Small intestine (tissue), 7 donors: Measurements from ENCODE around the gene RCAN1. TPM values are rescaled to one million over a fixed set of nuclear protein-coding genes. Genes with fewer than 3 reads are reported as not detected.

Experiments used
- DNase-seq, 2 donors: peaks; one replicate each; pipeline versions ENCODE4 v3.0.0 to v3.0.0-alpha.2; 2013
- FAIRE-seq: peaks from 2 replicates; lab custom pipeline; 2012; peaks lifted over from hg19 to GRCh38; lab: Jason Lieb, UNC
- H3K27ac ChIP-seq, 3 donors: one replicate each; pipeline ENCODE4 v1.5.1; 2013; ENCODE audit warnings: low read length in 2 of 3, mild to moderate bottlenecking in 2 of 3, control low read depth in 1 of 3, inconsistent platforms in 1 of 3, low read depth in 1 of 3, moderate library complexity in 1 of 3
- H3K27me3 ChIP-seq, 3 donors: one replicate each; pipeline ENCODE4 v1.6.1; 2013; ENCODE audit warnings: low read length in 3 of 3, inconsistent platforms in 1 of 3; ENCODE audit not compliant: control insufficient read depth in 3 of 3, insufficient read depth in 3 of 3
- H3K36me3 ChIP-seq, 3 donors: one replicate each; pipeline ENCODE4 v1.6.1; 2013; ENCODE audit warnings: low read length in 3 of 3, inconsistent platforms in 1 of 3, low read depth in 1 of 3, mild to moderate bottlenecking in 1 of 3, moderate library complexity in 1 of 3; ENCODE audit not compliant: control insufficient read depth in 3 of 3, insufficient read depth in 2 of 3
- H3K4me1 ChIP-seq, 3 donors: one replicate each; pipeline ENCODE4 v1.6.1; 2013; ENCODE audit warnings: low read length in 2 of 3, inconsistent platforms in 1 of 3, low read depth in 1 of 3, mild to moderate bottlenecking in 1 of 3, moderate library complexity in 1 of 3; ENCODE audit not compliant: control insufficient read depth in 3 of 3, insufficient read depth in 2 of 3
- H3K4me3 ChIP-seq, 3 donors: one replicate each; pipeline ENCODE4 v1.5.1; 2013; ENCODE audit warnings: low read length in 3 of 3, control low read depth in 1 of 3, inconsistent platforms in 1 of 3, low read depth in 1 of 3, mild to moderate bottlenecking in 1 of 3, moderate library complexity in 1 of 3
- H3K9me3 ChIP-seq, 2 donors: one replicate each; pipeline ENCODE4 v1.6.1; 2013; ENCODE audit warnings: low read depth in 1 of 2, low read length in 1 of 2; ENCODE audit not compliant: control insufficient read depth in 2 of 2, insufficient read depth in 1 of 2
- WGBS, 3 donors: extraction: QIAGEN DNeasy Blood & Tissue Kit; methylation state at CpG; one replicate each; pipeline ENCODE4 v1.1.7; 2013; 5-methylcytosine and 5-hydroxymethylcytosine counted together
- polyA plus RNA-seq, 4 donors: library from polyadenylated mRNA; stranded (reverse) in 3 of 4; unstranded in 1 of 4; fragments of 200-250 nt in 3 of 4; fragments of 120-200 nt in 1 of 4; gene quantifications; one replicate each; pipeline versions ENCODE4 v1.2.1 to v1.2.3, GENCODE V29; 2013
- donor health status: healthy with polysubstance abuse.
- donor health status: control.
- donor health status: control.
- donor health status: Bipolar disorder and iron deficiency.
- donor health status: healthy.

RCAN1 gene
- polyA plus RNA-seq, 4 donors, result 23.6 to 46.8 (median 35.3) TPM

DNA sequence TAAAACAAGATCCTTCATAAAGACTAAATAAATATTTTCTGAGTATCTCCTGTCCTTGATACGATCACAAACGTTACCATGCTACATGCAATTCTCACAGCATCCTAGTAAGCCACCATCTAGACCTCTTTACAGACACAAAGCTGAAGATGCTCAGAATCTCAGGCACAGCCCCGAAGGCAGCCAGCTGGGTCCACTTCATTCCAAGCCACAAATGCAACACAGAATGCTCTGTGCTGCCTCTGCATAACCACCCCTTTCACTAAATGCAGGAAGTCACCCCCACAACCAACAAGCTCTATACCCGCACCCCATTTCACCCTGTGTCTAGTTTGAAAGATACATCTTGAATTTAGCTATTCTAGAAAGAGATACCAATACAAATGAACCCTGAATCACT is 12.9 kb downstream of the RCAN1 start:
- FAIRE-seq (no peak), DNase-seq (no peak)
- Histone ChIP-seq H3K4me1 (peaks cover 0 to 19% (median 8%) of the 10 kb centered on the region in 3 donors), H3K27me3 (no peaks in the 10 kb centered on the region), H3K27ac (no peak overlapping the region), H3K36me3 (no peaks in the 10 kb centered on the region), H3K4me3 (no peak overlapping the region), H3K9me3 (no peaks in the 10 kb centered on the region)
- 82 to 91% (median 86%) methylated on average over 4 of the region's 4 CpGs for WGBS, 3 donors

DNA sequence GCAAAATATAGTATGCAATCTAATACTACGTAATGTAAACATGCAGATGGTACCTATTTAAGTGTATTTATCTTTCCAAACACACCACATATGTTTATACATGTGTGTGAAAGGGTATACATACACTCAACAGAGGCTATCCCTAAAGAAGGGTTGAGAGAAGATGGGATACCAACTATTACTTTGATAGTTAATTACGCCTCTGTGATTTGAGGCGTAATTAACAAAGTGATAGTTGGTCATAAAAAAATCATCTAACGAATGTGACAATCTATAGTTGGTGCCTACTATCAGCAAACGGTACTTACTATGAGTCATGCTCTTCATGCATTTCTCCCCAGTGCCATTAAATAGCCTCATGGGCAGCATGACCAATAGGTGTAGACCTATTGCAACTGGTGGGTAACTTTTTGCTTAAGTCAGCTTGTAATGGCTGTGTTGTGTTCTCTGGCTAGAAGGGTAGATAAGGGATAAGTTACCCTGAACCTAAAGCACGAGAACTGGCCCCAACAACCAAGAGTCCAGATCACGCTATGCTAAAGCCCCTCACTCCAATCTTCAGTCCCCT is 15.3 kb downstream of the RCAN1 start:
- DNase-seq (peak; percentile 45 to 81), FAIRE-seq (no peak)
- Histone ChIP-seq H3K4me1 (peaks cover 5 to 42% (median 20%) of the 10 kb centered on the region in 3 donors), H3K9me3 (no peaks in the 10 kb centered on the region), H3K27me3 (no peaks in the 10 kb centered on the region), H3K27ac (peak overlapping the region in 2 of 3 donors; percentile 61 to 72), H3K4me3 (no peak overlapping the region), H3K36me3 (peaks cover 0 to under 1% (median 0%) of the 10 kb centered on the region in 3 donors)
- 40 to 76% (median 57%) methylated on average over 7 of the region's 7 CpGs for WGBS, 3 donors

DNA sequence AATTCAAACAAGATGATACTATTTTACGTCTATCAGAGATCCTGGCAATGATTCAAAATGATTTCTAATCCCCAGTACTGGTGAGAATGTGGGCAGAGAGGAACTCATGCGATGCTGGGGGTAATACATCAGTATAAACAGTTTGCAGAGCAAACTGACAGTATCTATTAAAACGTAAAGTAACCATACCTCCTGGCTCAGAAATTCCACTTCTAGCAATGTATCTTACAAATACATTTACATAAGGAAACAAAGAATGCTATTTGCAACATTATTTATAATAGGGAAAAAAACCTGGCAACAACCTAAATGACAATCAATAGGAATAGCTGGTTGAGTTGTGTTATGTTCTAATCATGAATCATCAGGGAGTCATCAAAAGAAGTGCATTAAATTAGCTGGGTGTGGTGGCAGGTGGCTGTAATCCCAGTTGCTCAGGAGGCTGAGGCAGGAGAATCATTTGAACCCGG is 15.9 kb downstream of the RCAN1 start:
- FAIRE-seq, result no peak

GRCh38 chr21:34597406-34597805 is 17.5 kb downstream of the RCAN1 start:
- DNase-seq (no peak), FAIRE-seq (no peak)
- peaks cover 9 to 57% (median 26%) of the 10 kb centered on the region in 3 donors for H3K4me1 ChIP-seq
- WGBS, 3 donors, result 71 to 84% (median 74%) methylated on average over 5 of the region's 5 CpGs
- H3K27ac ChIP-seq, result peak overlapping the region in 2 of 3 donors; percentile 85 to 97
- peaks cover 0 to 3% (median 0%) of the 10 kb centered on the region in 3 donors for H3K36me3 ChIP-seq
- H3K4me3 ChIP-seq, result no peak overlapping the region
- H3K27me3 ChIP-seq, result no peaks in the 10 kb centered on the region
- no peaks in the 10 kb centered on the region for H3K9me3 ChIP-seq

More for the DNA sequence above, 15.9 kb downstream of the RCAN1 start:
- DNase-seq, result peak in 1 of 2 donors; percentile 78
- Histone ChIP-seq H3K36me3 (peaks cover 0 to 3% (median 0%) of the 10 kb centered on the region in 3 donors), H3K4me3 (no peak overlapping the region), H3K9me3 (no peaks in the 10 kb centered on the region), H3K4me1 (peaks cover 7 to 49% (median 22%) of the 10 kb centered on the region in 3 donors), H3K27ac (peak overlapping the region in 2 of 3 donors; percentile 16 to 52), H3K27me3 (no peaks in the 10 kb centered on the region)
- WGBS, 3 donors, result 23 to 59% (median 36%) methylated on average over 4 of the region's 4 CpGs

- FAIRE-seq, result no peak
Observed at GRCh38 chr21:34596561-34597271, 18.2 kb downstream of the RCAN1 start.

DNA sequence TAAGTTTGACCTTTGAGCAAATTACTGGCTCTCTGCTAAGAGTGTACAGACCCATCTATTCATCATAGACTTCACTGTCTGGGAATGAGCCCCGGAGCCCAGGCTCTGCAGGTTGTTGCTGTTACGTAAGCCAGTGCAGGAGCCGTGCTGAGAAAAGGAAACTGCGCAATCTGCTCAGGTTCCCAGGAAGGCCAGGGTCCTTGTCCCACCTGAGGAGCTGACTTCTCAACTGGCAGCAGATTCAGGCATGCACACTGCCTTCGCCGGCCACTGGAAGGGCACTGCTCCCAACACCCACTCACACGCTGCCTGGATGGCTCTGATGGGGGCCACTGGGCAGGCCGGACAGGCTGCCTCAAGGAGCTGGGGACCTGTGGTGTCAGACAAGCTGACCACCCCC is 19.5 kb downstream of the RCAN1 start:
- Histone ChIP-seq H3K4me3 (no peak overlapping the region), H3K4me1 (peaks cover 9 to 74% (median 28%) of the 10 kb centered on the region in 3 donors), H3K27ac (peak overlapping the region; percentile 65 to 97 (median 92)), H3K36me3 (peaks cover 0 to 3% (median 0%) of the 10 kb centered on the region in 3 donors), H3K9me3 (no peaks in the 10 kb centered on the region), H3K27me3 (no peaks in the 10 kb centered on the region)
- DNase-seq, result peak; percentile 65 to 89
- 47 to 71% (median 47%) methylated on average over 8 of the region's 8 CpGs for WGBS, 3 donors
- FAIRE-seq, result no peak

More at GRCh38 chr21:34596561-34597271, 18.2 kb downstream of the RCAN1 start:
- H3K27me3 ChIP-seq, result no peaks in the 10 kb centered on the region
- H3K36me3 ChIP-seq, result peaks cover 0 to 3% (median 0%) of the 10 kb centered on the region in 3 donors
- no peaks in the 10 kb centered on the region for H3K9me3 ChIP-seq
- WGBS, 3 donors, result 35 to 75% (median 53%) methylated on average over 18 of the region's 18 CpGs
- peak overlapping the region; percentile 65 to 97 (median 92) for H3K27ac ChIP-seq
- no peak overlapping the region for H3K4me3 ChIP-seq
- DNase-seq, result peak; percentile 85 to 95
- peaks cover 9 to 62% (median 26%) of the 10 kb centered on the region in 3 donors for H3K4me1 ChIP-seq

DNA sequence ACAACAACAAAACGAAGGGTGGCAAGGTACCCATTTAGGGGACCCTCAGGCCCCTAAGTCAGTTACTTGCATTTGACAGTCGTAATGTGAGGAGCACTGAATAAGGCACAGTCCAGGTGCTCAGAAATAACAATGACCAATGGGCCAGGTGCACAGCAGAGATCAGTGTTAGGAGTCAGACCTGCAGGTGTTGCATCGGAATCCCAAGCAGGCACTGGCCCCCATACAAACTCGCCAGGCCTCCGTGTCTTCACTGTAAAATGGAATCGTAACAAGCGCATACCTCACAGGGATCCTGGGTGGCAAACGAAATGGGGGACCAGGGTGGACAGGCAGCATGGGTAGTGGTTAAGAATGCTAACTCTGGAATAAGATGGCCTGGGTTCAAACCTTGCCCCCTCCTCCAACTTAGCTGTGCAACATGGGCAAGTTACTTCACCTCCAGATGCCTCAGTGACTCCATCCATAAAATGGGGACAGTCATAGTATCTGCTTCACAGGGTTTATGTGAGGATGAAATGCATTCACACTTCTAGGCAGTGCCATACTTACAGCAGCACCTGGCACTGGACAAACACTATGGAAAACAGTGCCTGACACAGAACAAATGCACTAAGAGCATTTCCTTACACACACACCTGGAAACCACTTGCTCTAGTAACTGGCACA is 20.2 kb downstream of the RCAN1 start:
- Histone ChIP-seq H3K36me3 (peaks cover 0 to 3% (median 0%) of the 10 kb centered on the region in 3 donors), H3K9me3 (no peaks in the 10 kb centered on the region), H3K4me1 (peaks cover 9 to 78% (median 23%) of the 10 kb centered on the region in 3 donors), H3K27me3 (no peaks in the 10 kb centered on the region), H3K27ac (peak overlapping the region; percentile 22 to 97 (median 75)), H3K4me3 (no peak overlapping the region)
- DNase-seq (no peak), FAIRE-seq (no peak)
- WGBS, 3 donors, result 86 to 97% (median 88%) methylated on average over 8 of the region's 8 CpGs

DNA sequence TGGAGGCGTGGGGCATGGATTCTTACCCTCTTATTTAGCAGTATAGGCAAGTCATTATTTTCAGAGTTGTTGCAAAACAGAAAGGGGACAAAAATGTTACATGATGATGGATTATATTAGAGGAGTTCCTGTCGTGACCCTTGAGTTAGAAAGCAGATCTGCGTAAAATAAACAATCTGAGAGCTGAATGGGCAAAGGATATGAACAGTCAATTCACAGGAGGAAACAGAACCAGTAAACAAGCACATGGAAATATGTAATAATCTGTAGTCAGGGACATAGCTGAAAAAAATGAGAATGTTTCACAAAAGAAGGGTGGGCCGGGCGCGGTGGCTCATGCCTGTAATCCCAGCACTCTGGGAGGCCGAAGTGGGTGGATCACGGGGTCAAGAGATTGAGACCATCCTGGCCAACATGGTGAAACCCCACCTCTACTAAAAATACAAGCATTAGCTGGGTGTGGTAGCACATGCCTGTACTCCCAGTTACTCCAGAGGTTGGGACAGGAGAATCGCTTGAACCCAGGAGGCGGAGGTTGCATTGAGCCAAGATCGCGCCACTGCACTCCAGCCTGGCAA is 20.9 kb downstream of the RCAN1 start:
- no peaks in the 10 kb centered on the region for H3K9me3 ChIP-seq
- FAIRE-seq (no peak), DNase-seq (no peak)
- peak overlapping the region; percentile 22 to 97 (median 89) for H3K27ac ChIP-seq
- no peak overlapping the region for H3K4me3 ChIP-seq
- 77 to 86% (median 82%) methylated on average over 12 of the region's 12 CpGs for WGBS, 3 donors
- H3K36me3 ChIP-seq, result peaks cover 0 to 3% (median 0%) of the 10 kb centered on the region in 3 donors
- no peaks in the 10 kb centered on the region for H3K27me3 ChIP-seq
- H3K4me1 ChIP-seq, result peaks cover 9 to 78% (median 23%) of the 10 kb centered on the region in 3 donors
